ENCODE data around the gene LAMA3. TPM values are rescaled to one million over a fixed set of nuclear protein-coding genes. Genes with fewer than 3 reads are reported as not detected.

The LAMA3 gene
- total and polyA plus RNA-seq, 8 donors = 2.1 to 13.9 (median 5.1) TPM

- H3K27me3 ChIP-seq = no peaks in the 10 kb centered on the region
- 83 to 96% methylated on average over 2 of the region's 2 CpGs for WGBS, 2 donors
- no peak for TF ChIP-seq CTCF (IDR thresholded peaks at IDR 0.05)
- H3K36me3 ChIP-seq = no peaks in the 10 kb centered on the region
- intact Hi-C loops (cut with DNase I) = no loop called here
- no peak for DNase-seq
- no peak overlapping the region for H3K4me3 ChIP-seq
- no peak for ATAC-seq
- no peaks in the 10 kb centered on the region for H3K9me3 ChIP-seq
- H3K27ac ChIP-seq = no peak overlapping the region
- H3K4me1 ChIP-seq = peaks cover 0 to 3% (median 0%) of the 10 kb centered on the region in 3 donors
- no peak for FAIRE-seq
These were observed 29.5 kb downstream of the LAMA3 start for GRCh38 chr18:23718731-23719130.

- DNase-seq = peak in 1 of 6 donors; percentile 27
- Histone ChIP-seq H3K9me3 (no peaks in the 10 kb centered on the region), H3K27me3 (no peaks in the 10 kb centered on the region), H3K4me1 (peaks cover 0 to 3% (median 0%) of the 10 kb centered on the region in 3 donors), H3K27ac (no peak overlapping the region), H3K36me3 (no peaks in the 10 kb centered on the region), H3K4me3 (no peak overlapping the region)
- 31 to 44% methylated on average over 1 of the region's 1 CpG for WGBS, 2 donors
- no peak for FAIRE-seq
- peak; percentile 42 to 84 (median 66) for ATAC-seq
- TF ChIP-seq CTCF (IDR thresholded peaks at IDR 0.05) = no peak
- intact Hi-C loops (cut with DNase I) = no loop called here
These were observed 30.5 kb downstream of the LAMA3 start for GRCh38 chr18:23719634-23720201.

GRCh38 chr18:23721696-23722480, 32.6 kb downstream of the LAMA3 start:
- ATAC-seq = peak in 2 of 4 donors; percentile 32 to 40
- H3K27ac ChIP-seq = no peak overlapping the region

GRCh38 chr18:23722646-23723045, 33.4 kb downstream of the LAMA3 start:
- H3K4me3 ChIP-seq = no peak overlapping the region
- no peak for TF ChIP-seq CTCF (IDR thresholded peaks at IDR 0.05)
- intact Hi-C loops (cut with DNase I) = no loop called here
- H3K36me3 ChIP-seq = no peaks in the 10 kb centered on the region
- 76 to 78% methylated on average over 3 of the region's 3 CpGs for WGBS, 2 donors
- ATAC-seq (no peak), DNase-seq (no peak), FAIRE-seq (no peak)
- no peaks in the 10 kb centered on the region for H3K9me3 ChIP-seq
- H3K27me3 ChIP-seq = no peaks in the 10 kb centered on the region
- H3K27ac ChIP-seq = no peak overlapping the region
- H3K4me1 ChIP-seq = peaks cover 0 to 3% (median 0%) of the 10 kb centered on the region in 3 donors

More at GRCh38 chr18:23721696-23722480, 32.6 kb downstream of the LAMA3 start:
- no peak overlapping the region for H3K4me3 ChIP-seq
- intact Hi-C loops (cut with DNase I) = no loop called here
- 31 to 32% methylated on average over 4 of the region's 4 CpGs for WGBS, 2 donors
- H3K36me3 ChIP-seq = no peaks in the 10 kb centered on the region
- no peaks in the 10 kb centered on the region for H3K9me3 ChIP-seq
- DNase-seq (no peak), FAIRE-seq (no peak)
- no peak for TF ChIP-seq CTCF (IDR thresholded peaks at IDR 0.05)
- H3K4me1 ChIP-seq = peaks cover 0 to 3% (median 0%) of the 10 kb centered on the region in 3 donors
- no peaks in the 10 kb centered on the region for H3K27me3 ChIP-seq

GRCh38 chr18:23723121-23723520, 33.9 kb downstream of the LAMA3 start:
- H3K9me3 ChIP-seq = no peaks in the 10 kb centered on the region
- peaks cover 0 to 3% (median 0%) of the 10 kb centered on the region in 3 donors for H3K4me1 ChIP-seq
- no peaks in the 10 kb centered on the region for H3K36me3 ChIP-seq
- no peak for DNase-seq
- H3K27ac ChIP-seq = no peak overlapping the region
- no peak overlapping the region for H3K4me3 ChIP-seq
- WGBS, 2 donors = 86 to 88% methylated on average over 2 of the region's 2 CpGs
- no peaks in the 10 kb centered on the region for H3K27me3 ChIP-seq
- no peak for TF ChIP-seq CTCF (IDR thresholded peaks at IDR 0.05)
- intact Hi-C loops (cut with DNase I) = no loop called here
- no peak for ATAC-seq
- FAIRE-seq = no peak
